ENCODE results near the gene ICA1L.

- TF ChIP-seq CTCF (conservative IDR thresholded peaks at IDR 0.05 in 1 of 2, IDR thresholded peaks at IDR 0.05 in 1 of 2; ENCODE audit: extremely low read depth in 1 of 2, insufficient read depth in 1 of 2, low read depth in 1 of 2, low read length in 2 of 2) (no peak), EZH2 (IDR thresholded peaks at IDR 0.05; ENCODE audit: borderline replicate concordance, low read length) (no peak)
These were observed 62.8 kb downstream of the ICA1L start for GRCh38 chr2:202808754-202809153.
